CD4-positive, alpha-beta memory T cell (primary cell): Measurements from ENCODE around the gene XPR1. TPM values are rescaled to one million over a fixed set of nuclear protein-coding genes. Genes with fewer than 3 reads are reported as not detected.

Experiments
- CTCF ChIA-PET: fragments of 350-600 bp; sonication (Branson Sonifier 250); formaldehyde crosslinking; loops from one replicate; lab custom pipeline; 2021; ENCODE audit warnings: inconsistent platforms; ENCODE audit not compliant: partially characterized antibody; lab: Charles Lee
- POLR2A ChIA-PET: fragments of 350-600 bp; sonication (Branson Sonifier 250); formaldehyde crosslinking; loops from one replicate; lab custom pipeline; 2021; ENCODE audit not compliant: partially characterized antibody; lab: Charles Lee
- DNase-seq, 5 donors: peaks; one replicate each; pipeline versions ENCODE4 v3.0.0 to v3.0.0-alpha.2; 2020 to 2022; ENCODE audit warnings: mixed read lengths in 1 of 5
- H3K27ac ChIP-seq: one replicate; pipeline ENCODE4 v1.7.0; 2013; ENCODE audit warnings: low read depth, low read length
- H3K27me3 ChIP-seq: 2 replicates; pipeline ENCODE4 v1.7.0; 2013; ENCODE audit warnings: mild to moderate bottlenecking, low read length, moderate library complexity; ENCODE audit not compliant: insufficient read depth
- H3K36me3 ChIP-seq: 2 replicates; pipeline ENCODE4 v1.7.0; 2013; ENCODE audit warnings: mild to moderate bottlenecking, low read length, moderate library complexity; ENCODE audit not compliant: insufficient read depth
- H3K4me1 ChIP-seq: 2 replicates; pipeline ENCODE4 v1.7.0; 2013; ENCODE audit warnings: mild to moderate bottlenecking, low read length, moderate library complexity; ENCODE audit not compliant: insufficient read depth
- H3K4me3 ChIP-seq, 2 donors: one replicate each; pipeline ENCODE4 v1.7.0; 2013; ENCODE audit warnings: low read length in 2 of 2, mild to moderate bottlenecking in 1 of 2
- H3K9me3 ChIP-seq, 2 donors: one replicate each; pipeline ENCODE4 v1.7.0; 2013; ENCODE audit warnings: low read length in 2 of 2, control low read depth in 1 of 2; ENCODE audit not compliant: control insufficient read depth in 1 of 2
- H3K27ac Mint-ChIP-seq, 7 donors: one replicate each; pipeline ENCODE4 v1.8.0; 2020 to 2021; ENCODE audit warnings: mixed read lengths in 7 of 7, mild to moderate bottlenecking in 6 of 7, inconsistent platforms in 3 of 7, moderate library complexity in 3 of 7
- H3K27me3 Mint-ChIP-seq, 2 donors: one replicate each; pipeline ENCODE4 v1.8.0; 2020 to 2021; ENCODE audit warnings: mixed read lengths in 2 of 2
- H3K36me3 Mint-ChIP-seq, 2 donors: one replicate each; pipeline ENCODE4 v1.8.0; 2020 to 2021; ENCODE audit warnings: mixed read lengths in 2 of 2, inconsistent platforms in 1 of 2, mild to moderate bottlenecking in 1 of 2
- H3K4me1 Mint-ChIP-seq, 4 donors: one replicate each; pipeline ENCODE4 v1.8.0; 2020 to 2021; ENCODE audit warnings: mixed read lengths in 4 of 4, mild to moderate bottlenecking in 1 of 4
- H3K4me3 Mint-ChIP-seq, 8 donors: one replicate each; pipeline ENCODE4 v1.8.0; 2020 to 2021; ENCODE audit warnings: mixed read lengths in 8 of 8, mild to moderate bottlenecking in 7 of 8, moderate library complexity in 6 of 8, inconsistent platforms in 3 of 8
- H3K9me3 Mint-ChIP-seq, 8 donors: one replicate each; pipeline ENCODE4 v1.8.0; 2020 to 2021; ENCODE audit warnings: mixed read lengths in 8 of 8, mild to moderate bottlenecking in 5 of 8, inconsistent platforms in 3 of 8, moderate library complexity in 1 of 8
- intact Hi-C: fragments of 100-400 bp; cut with micrococcal nuclease; formaldehyde crosslinking; loops from one replicate; pipeline ENCODE4 v1.15.1; 2023
- polyA plus RNA-seq, 2 donors: library from polyadenylated mRNA; unstranded; fragments of 300-500 nt; fragmentation: Illumina TruSeq; gene quantifications; one replicate each; pipeline ENCODE4 v1.2.3, GENCODE V29; 2021
- total RNA-seq, 2 experiments: library from RNA; stranded (reverse); gene quantifications; one replicate each; pipeline ENCODE4 v1.2.3, GENCODE V29; 2021

XPR1 gene
- total and polyA plus RNA-seq, 4 experiments from 2014 or later, result 6.5 to 17.0 (median 12.6) TPM

DNA sequence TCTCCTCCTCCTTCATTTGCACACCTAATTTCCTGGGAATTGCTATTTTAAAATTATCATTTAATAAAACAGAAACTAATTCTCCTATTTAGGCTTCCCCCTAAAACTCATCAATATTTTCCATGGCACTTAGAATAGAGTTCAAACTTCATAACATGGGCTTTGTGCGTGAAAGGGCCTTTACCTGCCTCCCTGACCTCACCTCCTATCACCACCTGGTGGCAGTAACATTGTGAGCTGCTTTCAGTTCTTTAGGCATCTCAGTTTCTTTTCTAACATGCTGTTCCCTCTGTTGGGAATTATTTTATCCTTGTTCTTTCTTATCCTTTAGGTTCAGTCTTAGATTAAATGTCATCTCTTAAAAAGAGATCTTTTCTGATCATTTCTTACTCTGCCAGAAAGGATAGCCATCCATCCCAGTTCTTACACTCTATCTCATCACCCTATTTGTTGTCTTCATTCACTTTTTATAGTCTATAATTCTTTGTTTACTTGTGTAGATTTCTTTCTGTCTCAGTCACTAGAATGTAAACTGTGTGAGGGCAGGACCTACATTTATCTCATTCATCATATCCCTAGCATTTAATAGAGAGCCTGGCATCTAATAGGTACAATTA lies 147.1 kb downstream of the XPR1 start:
- Histone ChIP-seq H3K4me1 (no peaks in the 10 kb centered on the region), H3K9me3 (no peaks in the 10 kb centered on the region), H3K4me3 (no peak overlapping the region), H3K27ac (no peak overlapping the region), H3K27me3 (no peaks in the 10 kb centered on the region), H3K36me3 (no peaks in the 10 kb centered on the region)
- peaks cover 10 to 25% (median 19%) of the 10 kb centered on the region in 4 donors for H3K4me1 Mint-ChIP-seq
- H3K4me3 Mint-ChIP-seq, result no peak overlapping the region
- H3K27me3 Mint-ChIP-seq, result no peaks in the 10 kb centered on the region
- H3K9me3 Mint-ChIP-seq, result peaks cover 0 to 2% (median 0%) of the 10 kb centered on the region in 8 donors
- no peak overlapping the region for H3K27ac Mint-ChIP-seq
- ChIA-PET CTCF (no interaction called here), POLR2A (no interaction called here)
- DNase-seq, result no peak
- H3K36me3 Mint-ChIP-seq, result no peaks in the 10 kb centered on the region
- intact Hi-C loops, result no loop called here

DNA sequence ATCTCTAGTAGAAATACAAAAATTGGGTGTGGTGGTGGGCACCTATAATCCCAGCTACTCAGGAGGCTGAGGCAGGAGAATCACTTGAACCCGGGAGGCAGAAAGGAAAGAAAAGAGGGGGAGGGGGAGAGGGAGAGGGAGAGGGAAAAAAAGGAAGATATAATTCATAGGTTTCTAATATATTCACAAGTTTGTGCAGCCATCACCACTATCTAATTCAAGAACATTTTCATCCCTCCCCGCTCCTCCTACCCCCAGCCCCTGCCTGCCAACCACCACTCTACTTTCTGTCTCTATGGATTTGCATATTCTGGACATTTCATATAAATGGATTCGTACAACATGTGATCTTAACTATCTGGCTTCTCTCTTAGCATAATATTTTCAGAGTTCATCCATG lies 147.8 kb downstream of the XPR1 start:
- POLR2A ChIA-PET, result no interaction called here
- no peaks in the 10 kb centered on the region for H3K9me3 ChIP-seq
- CTCF ChIA-PET, result no interaction called here
- H3K27me3 ChIP-seq, result no peaks in the 10 kb centered on the region
- Mint-ChIP-seq H3K4me1 (peaks cover 9 to 25% (median 19%) of the 10 kb centered on the region in 4 donors), H3K9me3 (peaks cover 0 to 2% (median 0%) of the 10 kb centered on the region in 8 donors), H3K27ac (peak overlapping the region in 2 of 7 donors; percentile 39 to 88), H3K36me3 (no peaks in the 10 kb centered on the region), H3K4me3 (no peak overlapping the region), H3K27me3 (no peaks in the 10 kb centered on the region)
- H3K36me3 ChIP-seq, result no peaks in the 10 kb centered on the region
- H3K27ac ChIP-seq, result no peak overlapping the region
- intact Hi-C loops, result no loop called here
- H3K4me3 ChIP-seq, result no peak overlapping the region
- no peaks in the 10 kb centered on the region for H3K4me1 ChIP-seq
- DNase-seq, result no peak

DNA sequence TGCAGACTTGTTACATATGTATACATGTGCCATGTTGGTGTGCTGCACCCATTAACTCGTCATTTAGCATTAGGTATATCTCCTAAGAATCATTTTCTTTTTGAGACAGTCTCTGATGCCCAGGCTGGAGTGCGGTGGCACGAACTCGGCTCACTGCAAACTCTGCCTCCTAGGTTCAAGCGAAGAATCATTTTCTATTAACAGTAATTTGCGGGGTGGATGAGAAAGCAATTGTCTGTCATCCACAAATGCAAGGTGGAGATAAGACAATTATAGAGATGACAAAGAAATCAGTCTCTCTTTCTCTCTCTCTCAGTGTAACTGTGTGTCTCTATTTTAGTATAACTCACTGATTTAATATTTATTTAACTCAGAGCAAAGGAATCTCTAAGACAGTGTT lies 149.9 kb downstream of the XPR1 start:
- H3K4me3 ChIP-seq, result no peak overlapping the region
- H3K27ac Mint-ChIP-seq, result peak overlapping the region in 1 of 7 donors; percentile 37
- H3K27ac ChIP-seq, result no peak overlapping the region
- H3K27me3 Mint-ChIP-seq, result no peaks in the 10 kb centered on the region
- ChIA-PET CTCF (no interaction called here), POLR2A (no interaction called here)
- no peaks in the 10 kb centered on the region for H3K27me3 ChIP-seq
- H3K36me3 Mint-ChIP-seq, result no peaks in the 10 kb centered on the region
- intact Hi-C loops, result no loop called here
- peaks cover 11 to 30% (median 20%) of the 10 kb centered on the region in 4 donors for H3K4me1 Mint-ChIP-seq
- H3K9me3 ChIP-seq, result no peaks in the 10 kb centered on the region
- no peaks in the 10 kb centered on the region for H3K4me1 ChIP-seq
- H3K9me3 Mint-ChIP-seq, result peaks cover 0 to 2% (median 0%) of the 10 kb centered on the region in 8 donors
- H3K36me3 ChIP-seq, result no peaks in the 10 kb centered on the region
- H3K4me3 Mint-ChIP-seq, result no peak overlapping the region
- DNase-seq, result no peak

DNA sequence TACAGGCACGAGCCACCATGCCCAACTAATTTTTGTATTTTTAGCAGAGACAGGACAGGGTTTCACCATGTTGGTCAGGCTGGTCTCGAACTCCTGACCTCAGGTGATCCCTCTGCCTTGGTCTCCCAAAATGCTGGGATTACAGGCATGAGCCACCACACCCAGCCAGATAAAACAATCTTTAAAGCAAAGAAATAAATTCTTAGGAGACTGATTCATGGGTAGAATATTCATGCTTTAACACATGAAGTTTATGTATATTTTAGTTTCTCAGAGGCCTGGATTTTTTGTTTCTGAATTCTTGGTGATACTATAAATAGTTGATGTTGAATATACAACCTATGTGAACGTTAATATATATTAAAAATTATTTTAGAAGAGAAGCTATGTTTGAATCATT lies 153.5 kb downstream of the XPR1 start:
- Histone ChIP-seq H3K27ac (no peak overlapping the region), H3K36me3 (no peaks in the 10 kb centered on the region), H3K27me3 (no peaks in the 10 kb centered on the region), H3K9me3 (no peaks in the 10 kb centered on the region), H3K4me1 (no peaks in the 10 kb centered on the region), H3K4me3 (no peak overlapping the region)
- Mint-ChIP-seq H3K27ac (no peak overlapping the region), H3K9me3 (no peaks in the 10 kb centered on the region), H3K27me3 (no peaks in the 10 kb centered on the region), H3K4me3 (no peak overlapping the region), H3K4me1 (peaks cover 6 to 24% (median 15%) of the 10 kb centered on the region in 4 donors), H3K36me3 (peaks cover 19 to 21% of the 10 kb centered on the region in 2 donors)
- ChIA-PET CTCF (interaction anchor here (0.7 kb wide), 1 partner anchor 69 kb away, joined by 3 read pairs; no protein-coding TSS in a partner anchor), POLR2A (no interaction called here)
- no peak for DNase-seq
- intact Hi-C loops, result no loop called here

DNA sequence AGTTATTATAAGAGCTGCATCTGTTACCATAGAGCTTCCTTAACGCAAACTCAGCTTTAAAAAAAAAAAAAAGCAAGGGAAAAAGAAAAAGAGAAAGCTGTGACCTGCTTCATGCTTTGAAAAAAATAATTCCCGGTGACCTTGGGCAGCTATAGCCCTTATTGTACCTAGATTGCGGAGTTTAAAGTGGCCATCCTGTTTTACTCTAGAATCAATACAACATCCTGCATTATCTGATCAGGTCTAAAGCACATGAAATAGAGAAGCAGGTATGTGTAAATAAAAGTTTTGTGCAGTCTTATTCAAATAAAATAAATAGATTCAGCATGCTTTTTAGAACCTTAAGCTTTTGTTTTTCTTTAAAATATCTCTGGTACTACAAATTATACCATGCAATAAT lies 154.1 kb downstream of the XPR1 start:
- H3K36me3 Mint-ChIP-seq, result peaks cover 19 to 21% of the 10 kb centered on the region in 2 donors
- no peaks in the 10 kb centered on the region for H3K27me3 Mint-ChIP-seq
- no peaks in the 10 kb centered on the region for H3K9me3 Mint-ChIP-seq
- no peak for DNase-seq
- CTCF ChIA-PET, result no interaction called here
- H3K4me3 Mint-ChIP-seq, result no peak overlapping the region
- POLR2A ChIA-PET, result no interaction called here
- intact Hi-C loops, result no loop called here
- Histone ChIP-seq H3K4me1 (no peaks in the 10 kb centered on the region), H3K36me3 (no peaks in the 10 kb centered on the region), H3K9me3 (no peaks in the 10 kb centered on the region), H3K4me3 (no peak overlapping the region), H3K27me3 (no peaks in the 10 kb centered on the region), H3K27ac (no peak overlapping the region)
- peak overlapping the region in 1 of 7 donors; percentile 80 for H3K27ac Mint-ChIP-seq
- peaks cover 6 to 18% (median 12%) of the 10 kb centered on the region in 4 donors for H3K4me1 Mint-ChIP-seq

DNA sequence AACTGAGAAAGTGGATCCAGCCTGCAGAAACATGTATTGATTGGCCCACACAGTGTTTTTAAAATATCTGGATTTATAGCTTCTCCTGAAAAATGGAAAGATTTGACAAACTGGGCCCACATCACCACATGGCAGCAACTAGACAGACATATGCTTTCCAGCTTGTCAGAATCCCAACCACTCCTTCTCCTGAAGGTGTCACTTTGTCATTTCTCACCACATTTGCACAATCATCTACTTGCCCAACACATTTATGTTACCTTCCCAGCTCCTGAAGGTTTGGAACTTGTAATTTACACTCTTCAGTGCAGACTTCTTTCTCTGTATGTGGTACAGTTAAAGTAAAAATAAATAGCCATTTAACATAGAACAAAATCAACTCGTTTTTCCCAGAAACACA lies 154.8 kb downstream of the XPR1 start:
- no peaks in the 10 kb centered on the region for H3K4me1 ChIP-seq
- CTCF ChIA-PET, result no interaction called here
- H3K4me3 ChIP-seq, result no peak overlapping the region
- intact Hi-C loops, result no loop called here
- DNase-seq, result no peak
- peaks cover 19 to 21% of the 10 kb centered on the region in 2 donors for H3K36me3 Mint-ChIP-seq
- H3K27ac Mint-ChIP-seq, result no peak overlapping the region
- no peaks in the 10 kb centered on the region for H3K9me3 Mint-ChIP-seq
- peaks cover 6 to 16% (median 10%) of the 10 kb centered on the region in 4 donors for H3K4me1 Mint-ChIP-seq
- no peak overlapping the region for H3K4me3 Mint-ChIP-seq
- no peaks in the 10 kb centered on the region for H3K9me3 ChIP-seq
- no peaks in the 10 kb centered on the region for H3K27me3 Mint-ChIP-seq
- no peaks in the 10 kb centered on the region for H3K36me3 ChIP-seq
- no peaks in the 10 kb centered on the region for H3K27me3 ChIP-seq
- no peak overlapping the region for H3K27ac ChIP-seq
- POLR2A ChIA-PET, result no interaction called here

DNA sequence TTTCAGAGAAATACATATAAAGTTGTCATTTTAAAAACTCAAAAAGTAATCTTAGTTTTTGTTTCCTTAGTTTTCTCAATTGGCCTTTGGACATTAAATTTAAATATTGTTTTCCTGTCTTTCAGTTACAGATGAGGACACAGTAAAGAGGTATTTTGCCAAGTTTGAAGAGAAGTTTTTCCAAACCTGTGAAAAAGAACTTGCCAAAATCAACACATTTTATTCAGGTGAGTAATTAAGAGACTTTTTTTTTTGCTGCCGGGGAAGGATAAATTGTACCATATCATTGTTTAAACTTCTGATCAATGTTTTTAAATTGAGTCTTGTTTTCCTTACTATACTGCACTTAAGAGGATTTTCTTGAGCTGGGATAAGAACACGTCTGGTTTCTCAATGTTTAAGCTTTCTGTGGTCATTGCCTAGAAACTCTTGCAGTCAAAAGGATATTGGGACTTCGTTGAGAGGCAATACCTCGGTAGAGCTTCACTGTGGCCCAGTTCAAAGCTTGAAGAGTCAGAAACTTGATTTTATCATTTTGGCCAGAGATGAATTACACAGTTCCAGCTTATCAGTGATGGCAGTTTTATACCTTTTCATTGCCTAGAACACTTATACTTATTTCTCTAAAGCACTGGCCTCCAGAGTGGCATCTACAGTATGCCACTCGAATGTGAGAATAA lies 155.9 kb downstream of the XPR1 start:
- no peaks in the 10 kb centered on the region for H3K27me3 Mint-ChIP-seq
- ChIA-PET POLR2A (no interaction called here), CTCF (no interaction called here)
- no peaks in the 10 kb centered on the region for H3K27me3 ChIP-seq
- H3K4me3 Mint-ChIP-seq, result no peak overlapping the region
- no peak for DNase-seq
- H3K9me3 ChIP-seq, result no peaks in the 10 kb centered on the region
- H3K4me1 ChIP-seq, result peaks cover 5% of the 10 kb centered on the region
- no peak overlapping the region for H3K27ac ChIP-seq
- H3K27ac Mint-ChIP-seq, result no peak overlapping the region
- no peak overlapping the region for H3K4me3 ChIP-seq
- H3K36me3 Mint-ChIP-seq, result peaks cover 19 to 21% of the 10 kb centered on the region in 2 donors
- no peaks in the 10 kb centered on the region for H3K9me3 Mint-ChIP-seq
- H3K4me1 Mint-ChIP-seq, result peaks cover 5 to 14% (median 11%) of the 10 kb centered on the region in 4 donors
- no peaks in the 10 kb centered on the region for H3K36me3 ChIP-seq
- intact Hi-C loops, result no loop called here
